Spleen (tissue), 7 donors: ENCODE data around the gene CASTOR2.
"Not testable (repeated sequence)": the region's sequence is repeated elsewhere in the genome, so short reads cannot be mapped to it uniquely, and the experiment has no call there.

Experiments
- POLR2A ChIP-seq, 3 donors: fragments of 450-650 bp; IDR thresholded peaks; one replicate each; pipeline ENCODE4 v1.5.1; 2017; ENCODE audit warnings: antibody characterized with exemption in 3 of 3, mild to moderate bottlenecking in 1 of 3
- TF ChIP-seq, protein P1 (sequence below), 11 experiments: fragments of 200-600 bp in 7 of 11; fragments of 450-650 bp in 4 of 11; sonication (generic) in 4 of 11; IDR thresholded peaks in 8 of 11; conservative IDR thresholded peaks in 3 of 11; 1 replicate in 7 of 11; 2 replicates in 4 of 11; pipeline versions ENCODE4 v1.4.0 to v1.8.0; 2016 to 2021; ENCODE audit warnings: antibody characterized with exemption in 11 of 11, inconsistent platforms in 4 of 11, mild to moderate bottlenecking in 1 of 11
- donor health status: DM: no; HTN: no; CAD: no; lungs with moderate emphysema.
- donor health status: DM: no; HTN: no; CAD: no.
- donor health status: DM: no; HTN: no; CAD: no.

DNA sequence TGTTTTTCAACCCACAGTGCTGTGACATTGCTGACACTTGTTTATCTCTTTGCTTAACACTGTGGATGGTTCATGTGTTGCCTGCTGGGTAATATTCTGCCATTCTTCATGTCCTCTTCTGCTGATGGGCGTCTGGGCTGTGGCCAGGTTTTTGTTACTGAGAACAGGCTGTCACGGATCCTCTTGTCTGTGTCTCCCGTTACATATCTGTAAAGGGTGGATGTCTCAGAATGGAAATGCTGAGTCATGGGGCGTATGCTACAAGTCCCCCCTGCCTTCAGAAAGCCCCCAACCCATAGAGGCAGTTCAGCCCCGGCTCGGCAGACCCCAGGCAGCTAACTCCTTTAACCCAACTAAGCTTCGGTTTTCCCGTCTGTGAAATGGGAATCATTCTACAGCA lies 33.3 kb downstream of the CASTOR2 start:
- TF ChIP-seq, protein P1, sequence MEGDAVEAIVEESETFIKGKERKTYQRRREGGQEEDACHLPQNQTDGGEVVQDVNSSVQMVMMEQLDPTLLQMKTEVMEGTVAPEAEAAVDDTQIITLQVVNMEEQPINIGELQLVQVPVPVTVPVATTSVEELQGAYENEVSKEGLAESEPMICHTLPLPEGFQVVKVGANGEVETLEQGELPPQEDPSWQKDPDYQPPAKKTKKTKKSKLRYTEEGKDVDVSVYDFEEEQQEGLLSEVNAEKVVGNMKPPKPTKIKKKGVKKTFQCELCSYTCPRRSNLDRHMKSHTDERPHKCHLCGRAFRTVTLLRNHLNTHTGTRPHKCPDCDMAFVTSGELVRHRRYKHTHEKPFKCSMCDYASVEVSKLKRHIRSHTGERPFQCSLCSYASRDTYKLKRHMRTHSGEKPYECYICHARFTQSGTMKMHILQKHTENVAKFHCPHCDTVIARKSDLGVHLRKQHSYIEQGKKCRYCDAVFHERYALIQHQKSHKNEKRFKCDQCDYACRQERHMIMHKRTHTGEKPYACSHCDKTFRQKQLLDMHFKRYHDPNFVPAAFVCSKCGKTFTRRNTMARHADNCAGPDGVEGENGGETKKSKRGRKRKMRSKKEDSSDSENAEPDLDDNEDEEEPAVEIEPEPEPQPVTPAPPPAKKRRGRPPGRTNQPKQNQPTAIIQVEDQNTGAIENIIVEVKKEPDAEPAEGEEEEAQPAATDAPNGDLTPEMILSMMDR (IDR thresholded peaks at IDR 0.05 in 8 of 11, conservative IDR thresholded peaks at IDR 0.05 in 3 of 11), result not testable (repeated sequence)
- TF ChIP-seq POLR2A (IDR thresholded peaks at IDR 0.05), result not testable (repeated sequence)
